HG03045 (cell line): ENCODE measurements around the gene RITA1.
"Not testable (repeated sequence)": the region's sequence is repeated elsewhere in the genome, so short reads cannot be mapped to it uniquely, and the experiment has no call there.

Experiments used
- ATAC-seq: cut with Tn5 transposase; IDR thresholded peaks from one replicate; pipeline ENCODE4 v1.9.1; 2021; ENCODE audit warnings: mild to moderate bottlenecking, moderate library complexity; ENCODE audit not compliant: unreplicated experiment

RITA1 gene

DNA sequence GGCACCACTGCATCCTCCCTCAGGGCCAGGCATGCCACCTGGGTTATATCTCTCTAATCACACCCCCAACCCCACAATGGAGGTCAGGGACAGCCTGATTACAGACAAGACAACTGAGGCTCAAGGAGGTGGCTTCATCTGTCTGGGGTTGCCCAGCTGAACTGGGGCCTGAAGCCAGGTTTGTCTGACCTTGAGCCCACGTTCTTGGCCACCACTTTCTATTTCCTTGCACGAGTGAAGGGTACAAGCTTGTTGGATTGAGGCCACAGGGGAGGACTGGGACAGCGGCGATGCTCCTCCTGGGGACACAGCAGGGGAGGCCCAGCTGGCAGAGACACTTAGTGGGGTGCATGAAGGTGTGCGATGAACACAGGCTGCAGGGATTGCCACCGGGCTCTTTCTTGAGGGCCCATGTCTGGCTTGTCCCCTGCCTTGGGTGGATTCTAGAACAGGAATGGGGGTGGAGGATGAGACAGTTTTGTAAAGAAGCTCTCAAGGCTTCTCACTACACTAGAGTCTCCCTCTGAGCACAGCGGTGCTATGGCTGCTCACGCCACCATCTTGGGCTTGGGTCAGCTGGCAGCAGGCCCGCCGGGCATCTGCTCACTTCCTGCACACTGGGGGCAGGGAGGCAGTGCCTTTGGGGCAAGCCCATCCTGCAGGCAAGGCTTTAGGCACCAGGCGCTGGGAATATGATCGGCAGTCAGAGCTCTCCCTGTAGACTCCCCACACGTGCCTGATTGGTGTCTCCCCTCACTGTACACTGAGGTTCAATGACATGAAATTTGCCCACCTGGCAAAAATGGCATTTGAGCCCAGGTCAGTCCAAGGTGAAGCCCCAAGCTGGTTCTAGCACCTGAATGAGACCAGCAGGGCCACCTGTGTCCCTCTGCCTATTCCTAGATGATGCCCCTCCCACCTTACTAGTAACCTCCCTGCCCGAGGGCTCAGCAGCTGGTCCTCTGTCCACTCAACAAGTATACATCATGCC is 16.0 kb downstream of the RITA1 start:
- no peak for ATAC-seq

DNA sequence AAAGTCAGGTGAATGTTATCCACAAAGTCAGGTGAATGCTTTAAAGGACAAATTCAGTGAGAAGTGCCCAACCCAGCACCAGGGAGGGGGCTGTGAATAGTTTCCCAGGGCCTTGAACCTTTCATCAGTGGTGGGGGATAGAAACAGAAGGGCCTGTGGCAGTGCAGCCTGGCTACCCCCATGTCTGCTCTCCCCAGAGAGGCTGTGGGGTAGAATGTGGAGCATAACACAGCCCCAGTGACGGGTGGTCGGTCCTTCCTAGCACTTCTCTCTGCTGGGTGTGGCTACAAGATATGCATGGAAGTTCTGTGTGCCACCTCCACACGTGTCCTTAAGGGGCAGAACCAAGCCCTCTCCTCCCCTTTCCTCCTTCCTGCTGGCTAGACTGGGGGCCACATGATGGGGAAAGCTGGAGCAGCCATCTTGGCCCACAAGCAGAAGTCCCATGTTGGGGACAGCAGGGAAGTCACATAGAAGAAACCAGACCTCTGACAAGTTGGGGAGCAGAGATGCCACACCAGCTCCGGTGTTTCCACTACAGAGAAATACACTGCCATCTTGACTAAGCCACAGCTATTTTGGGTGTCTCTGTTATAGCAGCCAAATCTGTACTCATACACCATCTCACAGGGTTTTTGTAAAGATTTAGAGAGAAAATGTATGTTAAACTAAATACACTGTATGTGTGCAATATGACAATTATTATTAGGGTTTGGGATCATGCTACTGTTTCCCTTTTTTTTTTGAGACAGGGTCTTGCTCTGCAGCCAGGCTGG is 17.0 kb downstream of the RITA1 start:
- no peak for ATAC-seq

- ATAC-seq = no peak
Observed at GRCh38 chr12:113203852-113204760, 18.6 kb downstream of the RITA1 start.

DNA sequence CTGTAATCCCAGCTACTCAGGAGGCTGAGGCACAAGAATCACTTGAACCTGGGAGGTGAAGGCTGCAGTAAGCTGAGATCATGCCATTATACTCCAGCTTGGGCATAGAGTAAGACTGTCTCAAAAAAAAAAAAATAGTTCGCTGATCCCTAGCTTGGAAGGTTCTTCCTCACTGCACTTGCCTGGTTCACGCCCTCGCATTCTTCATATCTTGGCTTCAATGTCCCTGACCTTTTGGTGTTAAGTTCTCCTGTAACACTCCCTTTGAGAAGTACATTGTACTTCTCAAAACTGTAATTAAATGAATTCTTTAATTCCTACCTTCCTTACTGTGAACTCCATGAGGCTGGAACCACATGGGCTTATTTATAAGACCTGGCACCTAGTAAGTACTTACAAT is 19.3 kb downstream of the RITA1 start:
- ATAC-seq = no peak

DNA sequence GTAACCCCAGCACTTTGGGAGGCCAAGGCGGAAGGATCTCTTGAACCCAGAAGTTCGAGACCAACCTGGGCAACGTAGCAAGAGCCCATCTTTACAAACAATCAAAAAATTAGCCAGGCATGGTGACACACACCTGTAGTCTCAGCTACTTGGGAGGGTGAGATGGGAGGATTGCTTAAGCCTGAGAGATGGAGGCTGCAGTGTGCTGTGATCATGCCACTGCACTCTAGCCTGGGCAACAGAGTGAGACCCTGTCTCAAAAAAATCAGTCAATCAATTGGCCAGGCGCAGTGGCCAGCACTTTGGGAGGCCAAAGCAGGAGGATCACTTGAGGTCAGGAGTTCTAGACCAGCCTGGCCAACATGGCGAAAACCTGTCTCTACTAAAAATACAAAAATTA is 21.3 kb downstream of the RITA1 start:
- ATAC-seq = not testable (repeated sequence)

GRCh38 chr12:113207613-113208040 is 22.1 kb downstream of the RITA1 start:
- peak; percentile 1 for ATAC-seq

GRCh38 chr12:113208041-113208934 is 22.8 kb downstream of the RITA1 start:
- peak; percentile 75 for ATAC-seq

- ATAC-seq = no peak
Observed at GRCh38 chr12:113211160-113211559, 25.6 kb downstream of the RITA1 start.

DNA sequence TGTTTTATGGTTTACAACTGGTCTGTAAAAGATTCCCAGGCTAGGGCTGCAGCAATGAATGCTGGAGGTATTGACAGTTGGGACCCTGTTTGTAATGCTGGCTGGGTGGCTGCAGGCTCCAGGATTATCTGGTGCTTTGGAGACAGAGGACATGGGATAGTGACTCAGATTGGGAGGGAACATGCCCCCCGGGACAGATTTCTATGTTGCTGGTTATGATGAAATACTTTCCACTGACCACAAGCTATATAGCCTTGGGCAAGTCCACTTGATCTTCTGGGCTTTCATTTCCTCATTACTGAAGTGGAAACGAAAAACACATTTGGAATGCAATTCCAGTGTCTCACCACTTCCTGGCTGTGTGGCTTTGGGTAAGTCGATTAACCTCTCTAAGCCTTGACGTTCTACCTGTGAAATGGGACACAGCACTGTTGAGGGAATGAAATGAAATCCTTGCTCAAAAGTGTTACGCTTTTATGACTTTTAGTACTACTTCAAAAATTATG is 29.4 kb downstream of the RITA1 start:
- no peak for ATAC-seq

- no peak for ATAC-seq
Observed at GRCh38 chr12:113216027-113216426, 30.5 kb downstream of the RITA1 start.

- no peak for ATAC-seq
Observed at GRCh38 chr12:113220593-113221180, 35.2 kb downstream of the RITA1 start.

DNA sequence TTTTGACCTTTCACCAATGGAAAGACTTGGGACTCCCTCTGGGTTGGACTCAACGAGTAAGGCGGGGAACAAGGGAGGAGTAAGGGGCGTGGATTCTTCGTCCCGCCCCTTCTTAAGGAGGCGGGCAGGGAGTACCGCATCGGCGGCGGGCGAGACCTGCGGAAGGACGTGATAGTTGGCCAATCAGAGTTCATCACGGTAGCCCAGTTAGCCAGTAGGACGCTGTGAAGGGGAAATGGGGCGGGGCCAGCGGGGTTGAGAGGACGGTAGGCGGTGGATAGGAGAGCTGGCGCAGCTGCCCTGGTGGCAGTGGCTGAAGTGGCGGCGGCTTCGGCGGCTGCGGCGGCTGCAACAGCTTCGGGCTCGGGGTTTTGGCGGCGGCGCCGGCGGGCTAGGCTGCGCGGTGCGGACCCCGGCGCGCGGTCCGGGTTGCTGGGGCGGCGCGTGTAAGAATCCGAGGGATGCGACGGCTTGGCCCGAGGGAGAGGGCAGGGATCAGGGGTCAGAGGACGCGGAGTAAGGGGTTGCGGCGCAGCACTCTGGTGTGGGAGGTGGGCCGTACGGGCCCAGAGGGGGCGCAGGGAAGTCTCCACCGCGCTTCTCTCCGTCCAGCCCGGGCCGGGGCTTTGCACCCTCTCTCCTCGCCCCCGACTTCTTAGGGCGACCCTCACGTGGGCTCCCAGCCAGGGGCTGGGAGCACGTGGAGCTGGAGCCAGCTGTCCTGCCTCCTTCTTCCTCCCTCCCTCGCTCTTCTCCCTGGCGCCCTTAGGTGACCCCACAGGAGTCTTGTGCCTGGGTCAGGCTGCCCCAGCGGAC is 35.9 kb downstream of the RITA1 start, which contains the start of gene TPCN1:
Gene TPCN1, plus strand, starts transcription at position 284 of the 816 bp plus-strand sequence. CDS start 5,389 bp downstream, outside the sequence.
- ATAC-seq = peak; percentile 89

DNA sequence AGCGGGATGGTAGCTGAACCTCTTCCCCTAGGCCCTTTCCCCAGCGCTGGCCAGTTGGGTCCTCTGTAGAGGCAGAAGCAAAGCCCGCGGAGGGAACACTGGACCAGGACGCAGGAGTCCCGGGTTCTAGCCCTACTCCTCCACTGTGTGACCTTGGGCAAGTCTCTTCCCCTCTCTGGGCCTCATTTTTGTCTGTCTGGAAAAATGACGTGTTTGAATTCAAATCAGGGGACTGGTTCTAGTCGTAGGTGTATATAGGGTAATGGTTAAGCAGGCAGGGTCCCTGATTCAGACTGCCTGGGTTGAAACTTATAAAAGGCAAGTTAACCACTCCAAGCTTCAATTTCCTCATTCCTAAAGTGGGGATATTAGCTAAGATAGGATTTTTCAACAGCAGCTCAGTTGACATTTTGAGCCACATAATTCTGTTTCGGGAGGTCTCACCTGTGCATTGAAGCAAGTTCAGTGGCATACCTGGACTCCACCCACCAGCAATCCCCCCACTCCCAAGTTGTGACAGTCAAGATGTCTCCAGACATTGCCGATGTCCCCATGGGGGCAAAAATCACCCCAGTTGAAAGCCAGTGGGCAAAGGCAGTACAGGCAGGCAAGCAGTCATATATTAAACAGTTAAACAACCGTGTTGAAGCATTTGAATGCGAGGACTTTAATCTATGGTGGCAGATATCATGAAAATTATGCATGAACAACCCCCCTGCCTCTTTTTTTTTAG is 36.6 kb downstream of the RITA1 start:
- ATAC-seq = no peak

DNA sequence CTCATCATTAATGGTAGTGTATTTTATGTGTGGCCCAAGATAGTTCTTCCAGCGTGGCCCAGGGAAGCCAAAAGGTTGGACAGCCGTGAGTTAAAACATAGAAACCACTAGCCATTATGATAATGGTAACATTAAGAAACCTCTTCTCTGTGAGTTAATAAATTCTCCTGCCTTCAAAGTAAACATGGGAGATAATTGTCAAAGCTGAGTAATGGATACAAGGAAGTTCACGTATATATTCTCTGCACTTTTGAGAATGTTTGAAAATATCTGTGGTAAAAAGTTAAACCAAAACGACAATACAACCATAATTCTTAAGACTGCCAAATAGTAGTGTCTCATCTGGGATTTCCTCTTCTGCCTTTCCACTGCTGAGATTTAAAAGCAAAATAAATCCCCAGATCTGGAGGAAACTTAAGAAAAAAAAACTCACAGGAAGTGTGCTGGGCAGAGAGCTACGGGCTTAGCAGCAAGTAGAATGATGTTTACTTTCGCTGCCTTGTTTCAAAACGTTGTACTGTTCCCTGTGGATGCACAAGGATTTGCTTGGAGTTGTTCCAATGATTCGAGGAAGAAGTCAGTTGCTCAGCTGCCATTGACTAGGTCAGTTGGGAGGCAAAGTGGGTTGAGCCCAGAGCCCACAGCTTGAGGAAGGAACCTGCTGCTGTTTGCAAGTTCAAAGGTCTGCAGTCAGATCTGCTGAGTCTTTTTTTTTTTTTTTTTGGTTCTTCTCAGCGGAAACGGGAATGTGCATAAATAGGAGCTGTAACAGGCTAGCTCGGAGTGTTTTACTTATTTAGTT is 37.4 kb downstream of the RITA1 start:
- ATAC-seq = no peak

DNA sequence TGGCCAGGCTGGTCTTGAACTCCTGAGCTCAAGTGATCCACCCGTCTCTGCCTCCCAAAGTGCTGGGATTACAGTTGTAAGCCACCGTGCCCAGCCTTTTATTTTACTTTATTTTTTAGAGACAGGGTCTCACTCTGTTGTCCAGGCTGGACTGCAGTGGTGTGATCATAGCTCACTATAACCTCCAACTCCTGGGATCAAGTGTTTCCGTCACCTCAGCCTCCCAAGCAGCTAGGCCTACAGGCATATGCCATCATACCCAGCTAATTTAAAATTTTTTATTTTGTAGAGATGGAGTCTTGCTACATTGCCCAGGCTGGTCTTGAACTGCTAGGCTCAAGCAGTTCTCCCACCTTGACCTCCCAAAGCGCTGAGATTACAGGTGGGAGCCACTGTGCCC is 39.4 kb downstream of the RITA1 start:
- no peak for ATAC-seq

GRCh38 chr12:113226696-113227568 is 41.4 kb downstream of the RITA1 start:
- ATAC-seq = no peak
